Measurements from ENCODE around the gene IL1RAP. TPM values are rescaled to one million over a fixed set of nuclear protein-coding genes. Genes with fewer than 3 reads are reported as not detected.

Gene IL1RAP
- total and polyA plus RNA-seq, 2 experiments from 2014 or later, result 3.6 to 5.0 TPM

DNA sequence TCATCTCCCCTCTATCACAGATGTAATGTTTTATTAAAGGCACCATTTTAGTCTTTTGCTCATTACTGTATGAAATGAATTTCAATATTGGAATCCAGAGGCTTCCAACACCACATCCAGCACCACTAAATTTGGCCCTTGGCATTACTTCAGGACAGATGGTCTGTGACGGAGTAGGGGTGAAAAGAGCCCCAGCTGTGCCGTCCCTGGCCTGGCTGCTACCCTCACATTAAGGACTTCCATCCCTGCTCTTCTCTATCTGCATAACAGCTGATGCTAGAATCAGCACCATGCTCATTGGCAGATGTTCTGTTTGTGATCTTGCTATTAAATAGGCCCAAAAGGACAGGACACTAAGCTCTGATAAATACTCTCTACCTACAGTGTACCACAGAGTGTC lies 152.9 kb downstream of the IL1RAP start:
- H3K36me3 Mint-ChIP-seq (ENCODE audit: low read depth), result no peaks in the 10 kb centered on the region
- no peak for TF ChIP-seq ZNF331 (CRISPR knock-in tag; IDR thresholded peaks at IDR 0.05; ENCODE audit: low read depth)
- H3K27me3 Mint-ChIP-seq (ENCODE audit: insufficient read depth, low read depth, poor library complexity), result no peaks in the 10 kb centered on the region
- no peak overlapping the region for H2AFZ ChIP-seq
- no peak overlapping the region for H3K27ac ChIP-seq (ENCODE audit: low read depth)
- DNase-seq (ENCODE audit: low spot score) (no peak), ATAC-seq (no peak)
- H3F3A ChIP-seq (replicated peaks; ENCODE audit: low read depth), result no peaks in the 10 kb centered on the region
- H3K9me2 ChIP-seq (ENCODE audit: insufficient read depth), result no peaks in the 10 kb centered on the region; the same call in 1 of the 2 replicates
- H3K4me3 ChIP-seq, result no peak overlapping the region
- no peaks in the 10 kb centered on the region for H3K36me3 ChIP-seq (ENCODE audit: insufficient read depth)
- no peaks in the 10 kb centered on the region for H3K9me3 Mint-ChIP-seq
- no peak overlapping the region for H3K4me3 Mint-ChIP-seq
- no peak overlapping the region for H3K27ac Mint-ChIP-seq
- H3K27me3 ChIP-seq (ENCODE audit: insufficient read depth), result no peaks in the 10 kb centered on the region
- H4K20me1 ChIP-seq (replicated peaks; ENCODE audit: insufficient read depth), result no peaks in the 10 kb centered on the region
- no peaks in the 10 kb centered on the region for H3K4me1 Mint-ChIP-seq
- H3K4me1 ChIP-seq (ENCODE audit: insufficient read depth), result no peaks in the 10 kb centered on the region
- no peak overlapping the region for H3K4me2 ChIP-seq
- no peaks in the 10 kb centered on the region for H3K79me2 ChIP-seq (replicated peaks; ENCODE audit: insufficient read depth)

DNA sequence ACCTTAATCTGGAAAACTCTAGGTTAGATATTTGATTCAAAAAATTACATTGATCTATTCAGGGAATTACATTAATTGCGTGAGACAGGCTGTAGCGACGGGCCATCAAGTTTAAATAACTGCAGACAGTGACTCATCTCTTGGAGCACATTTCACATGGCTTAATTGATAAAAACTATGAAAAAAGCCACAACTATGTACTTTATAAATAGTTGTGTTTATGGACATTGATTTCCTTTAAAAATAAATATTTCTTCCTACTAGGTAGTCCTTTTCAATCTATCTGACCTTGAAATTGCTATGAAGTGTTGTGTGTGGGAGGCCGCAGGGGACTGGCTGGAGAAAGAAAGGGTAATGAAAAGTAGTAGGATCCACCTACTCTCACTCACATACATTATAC lies 157.8 kb downstream of the IL1RAP start:
- H3K4me3 Mint-ChIP-seq, result no peak overlapping the region
- no peak overlapping the region for H3K27ac ChIP-seq (ENCODE audit: low read depth)

More for the DNA sequence above, 157.8 kb downstream of the IL1RAP start:
- no peak overlapping the region for H3K27ac Mint-ChIP-seq
- Histone ChIP-seq H4K20me1 (replicated peaks; ENCODE audit: insufficient read depth) (no peaks in the 10 kb centered on the region), H3K79me2 (replicated peaks; ENCODE audit: insufficient read depth) (no peaks in the 10 kb centered on the region), H3K36me3 (ENCODE audit: insufficient read depth) (no peaks in the 10 kb centered on the region), H3F3A (replicated peaks; ENCODE audit: low read depth) (no peaks in the 10 kb centered on the region), H3K4me3 (no peak overlapping the region), H3K9me2 (ENCODE audit: insufficient read depth) (no peaks in the 10 kb centered on the region; the same call in 1 of the 2 replicates), H3K4me1 (ENCODE audit: insufficient read depth) (peaks cover 8% of the 10 kb centered on the region; the same call in 1 of the 2 replicates), H2AFZ (no peak overlapping the region), H3K27me3 (ENCODE audit: insufficient read depth) (no peaks in the 10 kb centered on the region), H3K4me2 (no peak overlapping the region)
- DNase-seq (ENCODE audit: low spot score), result no peak
- no peaks in the 10 kb centered on the region; the same call in 2 of the 3 replicates for H3K9me3 Mint-ChIP-seq
- peaks cover 2% of the 10 kb centered on the region for H3K27me3 Mint-ChIP-seq (ENCODE audit: insufficient read depth, low read depth, poor library complexity)
- no peak for TF ChIP-seq POLR2AphosphoS5 (IDR thresholded peaks at IDR 0.05; ENCODE audit: low read depth)
- TF ChIP-seq JUNB (IDR thresholded peaks at IDR 0.05; ENCODE audit: unreplicated experiment), result no peak
- no peak for TF ChIP-seq ZNF331 (CRISPR knock-in tag; IDR thresholded peaks at IDR 0.05; ENCODE audit: low read depth)
- TF ChIP-seq EZH2phosphoT487 (IDR thresholded peaks at IDR 0.05; ENCODE audit: unreplicated experiment), result no peak
- TF ChIP-seq ETS1 (IDR thresholded peaks at IDR 0.05), result no peak
- TF ChIP-seq, protein P1, sequence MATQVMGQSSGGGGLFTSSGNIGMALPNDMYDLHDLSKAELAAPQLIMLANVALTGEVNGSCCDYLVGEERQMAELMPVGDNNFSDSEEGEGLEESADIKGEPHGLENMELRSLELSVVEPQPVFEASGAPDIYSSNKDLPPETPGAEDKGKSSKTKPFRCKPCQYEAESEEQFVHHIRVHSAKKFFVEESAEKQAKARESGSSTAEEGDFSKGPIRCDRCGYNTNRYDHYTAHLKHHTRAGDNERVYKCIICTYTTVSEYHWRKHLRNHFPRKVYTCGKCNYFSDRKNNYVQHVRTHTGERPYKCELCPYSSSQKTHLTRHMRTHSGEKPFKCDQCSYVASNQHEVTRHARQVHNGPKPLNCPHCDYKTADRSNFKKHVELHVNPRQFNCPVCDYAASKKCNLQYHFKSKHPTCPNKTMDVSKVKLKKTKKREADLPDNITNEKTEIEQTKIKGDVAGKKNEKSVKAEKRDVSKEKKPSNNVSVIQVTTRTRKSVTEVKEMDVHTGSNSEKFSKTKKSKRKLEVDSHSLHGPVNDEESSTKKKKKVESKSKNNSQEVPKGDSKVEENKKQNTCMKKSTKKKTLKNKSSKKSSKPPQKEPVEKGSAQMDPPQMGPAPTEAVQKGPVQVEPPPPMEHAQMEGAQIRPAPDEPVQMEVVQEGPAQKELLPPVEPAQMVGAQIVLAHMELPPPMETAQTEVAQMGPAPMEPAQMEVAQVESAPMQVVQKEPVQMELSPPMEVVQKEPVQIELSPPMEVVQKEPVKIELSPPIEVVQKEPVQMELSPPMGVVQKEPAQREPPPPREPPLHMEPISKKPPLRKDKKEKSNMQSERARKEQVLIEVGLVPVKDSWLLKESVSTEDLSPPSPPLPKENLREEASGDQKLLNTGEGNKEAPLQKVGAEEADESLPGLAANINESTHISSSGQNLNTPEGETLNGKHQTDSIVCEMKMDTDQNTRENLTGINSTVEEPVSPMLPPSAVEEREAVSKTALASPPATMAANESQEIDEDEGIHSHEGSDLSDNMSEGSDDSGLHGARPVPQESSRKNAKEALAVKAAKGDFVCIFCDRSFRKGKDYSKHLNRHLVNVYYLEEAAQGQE (IDR thresholded peaks at IDR 0.05; ENCODE audit: unreplicated experiment), result no peak
- TF ChIP-seq CTCF (conservative IDR thresholded peaks at IDR 0.05; ENCODE audit: low read depth in 2 of 2), result no peak
- no peak for TF ChIP-seq ZNF114 (CRISPR knock-in tag; IDR thresholded peaks at IDR 0.05)
- TF ChIP-seq ZNF462 (CRISPR knock-in tag; IDR thresholded peaks at IDR 0.05), result no peak
- H3K36me3 Mint-ChIP-seq (ENCODE audit: low read depth), result no peaks in the 10 kb centered on the region
- peaks cover 3% of the 10 kb centered on the region; the same call in 1 of the 3 replicates for H3K4me1 Mint-ChIP-seq
- ATAC-seq, result no peak
